ENCODE data around the gene AFF3. TPM values are rescaled to one million over a fixed set of nuclear protein-coding genes. Genes with fewer than 3 reads are reported as not detected.

Gene AFF3
- polyA plus RNA-seq, 1 donor (not counting 4 experiments of a cell fraction or from before 2014, with no cell fraction given), result not detected

GRCh38 chr2:99880964-99881294, 261.5 kb downstream of the AFF3 start:
- Histone ChIP-seq H4K20me1 (ENCODE audit: control insufficient read depth, extremely low read depth, insufficient read depth, low read length) (no peaks in the 10 kb centered on the region), H3K4me1 (ENCODE audit: control insufficient read depth, extremely low read depth, insufficient read depth, low read length) (no peaks in the 10 kb centered on the region), H3K9me3 (ENCODE audit: control insufficient read depth, low read depth, low read length) (no peaks in the 10 kb centered on the region), H3K9me1 (ENCODE audit: control insufficient read depth, extremely low read depth, insufficient read depth, low read length) (no peaks in the 10 kb centered on the region), H3K4me3 (ENCODE audit: control insufficient read depth in 2 of 3, extremely low read depth in 1 of 3, insufficient read depth in 2 of 3, low read depth in 1 of 3, low read length in 3 of 3) (no peak overlapping the region), H3K9ac (ENCODE audit: control insufficient read depth, extremely low read depth, insufficient read depth, low read length) (no peak overlapping the region), H3K27me3 (ENCODE audit: control insufficient read depth, extremely low read depth, insufficient read depth, low read length) (no peaks in the 10 kb centered on the region), H3K36me3 (ENCODE audit: control insufficient read depth in 2 of 2, extremely low read depth in 1 of 2, insufficient read depth in 2 of 2, low read length in 2 of 2) (no peaks in the 10 kb centered on the region), H3K79me2 (ENCODE audit: control insufficient read depth, insufficient read depth, low read length) (no peaks in the 10 kb centered on the region), H3K27ac (ENCODE audit: control insufficient read depth, insufficient read depth, low read length) (no peak overlapping the region), H2AFZ (ENCODE audit: control insufficient read depth, low read length) (no peak overlapping the region), H3K4me2 (ENCODE audit: control insufficient read depth, extremely low read depth, insufficient read depth, low read depth, low read length) (no peak overlapping the region)
- dilution Hi-C loops (cut with MboI; ENCODE audit: extremely low pct_ligation_motif_present, low sequenced_read_pairs), result no loop called here
- DNase-seq (ENCODE audit: low read depth, low spot score), result no peak
- TF ChIP-seq CTCF (optimal IDR thresholded peaks at IDR 0.05 in 1 of 3, IDR thresholded peaks at IDR 0.05 in 1 of 3, conservative IDR thresholded peaks at IDR 0.05 in 1 of 3; ENCODE audit: extremely low read depth in 1 of 3, insufficient read depth in 2 of 3, low read length in 3 of 3), result no peak
- no peak for TF ChIP-seq EZH2 (IDR thresholded peaks at IDR 0.05; ENCODE audit: low read length)
- no peak for FAIRE-seq

GRCh38 chr2:99880148-99880963, 262.0 kb downstream of the AFF3 start:
- Histone ChIP-seq H3K9me3 (ENCODE audit: control insufficient read depth, low read depth, low read length) (no peaks in the 10 kb centered on the region), H3K4me2 (ENCODE audit: control insufficient read depth, extremely low read depth, insufficient read depth, low read depth, low read length) (no peak overlapping the region), H3K9ac (ENCODE audit: control insufficient read depth, extremely low read depth, insufficient read depth, low read length) (no peak overlapping the region), H3K9me1 (ENCODE audit: control insufficient read depth, extremely low read depth, insufficient read depth, low read length) (no peaks in the 10 kb centered on the region), H3K4me3 (ENCODE audit: control insufficient read depth in 2 of 3, extremely low read depth in 1 of 3, insufficient read depth in 2 of 3, low read depth in 1 of 3, low read length in 3 of 3) (no peak overlapping the region), H3K36me3 (ENCODE audit: control insufficient read depth in 2 of 2, extremely low read depth in 1 of 2, insufficient read depth in 2 of 2, low read length in 2 of 2) (no peaks in the 10 kb centered on the region), H4K20me1 (ENCODE audit: control insufficient read depth, extremely low read depth, insufficient read depth, low read length) (no peaks in the 10 kb centered on the region), H3K4me1 (ENCODE audit: control insufficient read depth, extremely low read depth, insufficient read depth, low read length) (no peaks in the 10 kb centered on the region), H3K27ac (ENCODE audit: control insufficient read depth, insufficient read depth, low read length) (no peak overlapping the region), H3K27me3 (ENCODE audit: control insufficient read depth, extremely low read depth, insufficient read depth, low read length) (no peaks in the 10 kb centered on the region), H2AFZ (ENCODE audit: control insufficient read depth, low read length) (no peak overlapping the region), H3K79me2 (ENCODE audit: control insufficient read depth, insufficient read depth, low read length) (no peaks in the 10 kb centered on the region)
- FAIRE-seq, result no peak
- DNase-seq (ENCODE audit: low read depth, low spot score), result no peak
- no peak for TF ChIP-seq CTCF (optimal IDR thresholded peaks at IDR 0.05 in 1 of 3, IDR thresholded peaks at IDR 0.05 in 1 of 3, conservative IDR thresholded peaks at IDR 0.05 in 1 of 3; ENCODE audit: extremely low read depth in 1 of 3, insufficient read depth in 2 of 3, low read length in 3 of 3)
- dilution Hi-C loops (cut with MboI; ENCODE audit: extremely low pct_ligation_motif_present, low sequenced_read_pairs), result no loop called here

Measured in keratinocyte (primary cell).